Measurements from ENCODE around the gene ADAMTS17. TPM values are rescaled to one million over a fixed set of nuclear protein-coding genes. Genes with fewer than 3 reads are reported as not detected.

ADAMTS17 gene
- total RNA-seq, 1 donor from 2014 or later = 3.4 TPM

GRCh38 chr15:100057281-100057680, 284.5 kb downstream of the ADAMTS17 start:
- Mint-ChIP-seq H3K36me3 (ENCODE audit: low read depth) (no peaks in the 10 kb centered on the region), H3K4me1 (ENCODE audit: low read depth) (peaks cover 30% of the 10 kb centered on the region), H3K4me3 (ENCODE audit: unreplicated experiment) (no peak overlapping the region), H3K27me3 (ENCODE audit: low read depth) (no peaks in the 10 kb centered on the region), H3K27ac (ENCODE audit: unreplicated experiment) (no peak overlapping the region), H3K9me3 (ENCODE audit: low read depth) (no peaks in the 10 kb centered on the region)
- TF ChIP-seq CTCF (IDR thresholded peaks at IDR 0.05) = no peak
- no peak for DNase-seq (ENCODE audit: low spot score)

GRCh38 chr15:100056411-100057072, 285.2 kb downstream of the ADAMTS17 start:
- no peaks in the 10 kb centered on the region for H3K9me3 Mint-ChIP-seq (ENCODE audit: low read depth)
- H3K4me3 Mint-ChIP-seq (ENCODE audit: unreplicated experiment) = no peak overlapping the region
- no peaks in the 10 kb centered on the region for H3K36me3 Mint-ChIP-seq (ENCODE audit: low read depth)
- DNase-seq (ENCODE audit: low spot score) = no peak
- no peak overlapping the region for H3K27ac Mint-ChIP-seq (ENCODE audit: unreplicated experiment)
- TF ChIP-seq CTCF (IDR thresholded peaks at IDR 0.05) = no peak
- H3K27me3 Mint-ChIP-seq (ENCODE audit: low read depth) = no peaks in the 10 kb centered on the region
- H3K4me1 Mint-ChIP-seq (ENCODE audit: low read depth) = peaks cover 22% of the 10 kb centered on the region

GRCh38 chr15:100055821-100056220, 286.0 kb downstream of the ADAMTS17 start:
- no peak overlapping the region for H3K27ac Mint-ChIP-seq (ENCODE audit: unreplicated experiment)
- no peak for TF ChIP-seq CTCF (IDR thresholded peaks at IDR 0.05)
- no peaks in the 10 kb centered on the region for H3K9me3 Mint-ChIP-seq (ENCODE audit: low read depth)
- DNase-seq (ENCODE audit: low spot score) = no peak
- H3K4me1 Mint-ChIP-seq (ENCODE audit: low read depth) = peaks cover 15% of the 10 kb centered on the region
- H3K4me3 Mint-ChIP-seq (ENCODE audit: unreplicated experiment) = no peak overlapping the region
- H3K36me3 Mint-ChIP-seq (ENCODE audit: low read depth) = no peaks in the 10 kb centered on the region
- H3K27me3 Mint-ChIP-seq (ENCODE audit: low read depth) = no peaks in the 10 kb centered on the region

- DNase-seq (ENCODE audit: low spot score) = no peak
- Mint-ChIP-seq H3K9me3 (ENCODE audit: low read depth) (no peaks in the 10 kb centered on the region), H3K4me1 (ENCODE audit: low read depth) (peaks cover 4% of the 10 kb centered on the region), H3K27ac (ENCODE audit: unreplicated experiment) (no peak overlapping the region), H3K4me3 (ENCODE audit: unreplicated experiment) (no peak overlapping the region), H3K27me3 (ENCODE audit: low read depth) (no peaks in the 10 kb centered on the region), H3K36me3 (ENCODE audit: low read depth) (no peaks in the 10 kb centered on the region)
- TF ChIP-seq CTCF (IDR thresholded peaks at IDR 0.05) = no peak
Observed at GRCh38 chr15:100054539-100054938, 287.2 kb downstream of the ADAMTS17 start.

GRCh38 chr15:100053474-100054121, 288.2 kb downstream of the ADAMTS17 start:
- no peak for DNase-seq (ENCODE audit: low spot score)
- no peak for TF ChIP-seq CTCF (IDR thresholded peaks at IDR 0.05)
- Mint-ChIP-seq H3K4me1 (ENCODE audit: low read depth) (peaks cover 4% of the 10 kb centered on the region), H3K27me3 (ENCODE audit: low read depth) (no peaks in the 10 kb centered on the region), H3K36me3 (ENCODE audit: low read depth) (no peaks in the 10 kb centered on the region), H3K9me3 (ENCODE audit: low read depth) (no peaks in the 10 kb centered on the region), H3K4me3 (ENCODE audit: unreplicated experiment) (no peak overlapping the region), H3K27ac (ENCODE audit: unreplicated experiment) (no peak overlapping the region)
